ENCODE measurements around the gene ARID3A.
A peak's percentile ranks its signal among the peaks of the same experiment; 100 is the strongest.

ARID3A gene

GRCh38 chr19:977058-977464 lies 51.2 kb downstream of the ARID3A start:
- intact Hi-C loops (cut with DNase I), result no loop called here
- no peak for DNase-seq

DNA sequence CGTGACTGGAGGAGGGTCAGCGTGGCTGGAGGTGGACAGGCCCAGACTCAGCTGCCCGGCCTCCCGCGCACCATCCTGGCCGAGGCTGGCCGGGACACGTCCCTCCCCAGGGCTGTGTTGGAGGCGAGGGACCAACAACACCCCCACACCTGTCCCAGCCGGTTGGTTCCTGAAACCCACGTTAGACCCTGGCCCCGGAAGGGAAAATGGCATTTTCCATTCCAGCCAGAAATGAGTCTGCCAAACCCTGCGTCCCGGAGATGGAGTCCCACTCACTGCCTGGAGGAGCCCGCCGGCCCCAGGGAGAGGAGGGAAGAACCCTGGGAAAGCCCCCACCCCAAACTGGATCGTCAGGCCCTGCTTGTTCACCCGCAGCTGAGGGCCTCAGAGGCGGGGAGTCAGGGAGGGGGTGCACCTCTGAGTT lies 53.5 kb downstream of the ARID3A start:
- no peak for DNase-seq
- intact Hi-C loops (cut with DNase I), result no loop called here

GRCh38 chr19:980133-980998 lies 54.5 kb downstream of the ARID3A start:
- DNase-seq, result no peak
- intact Hi-C loops (cut with DNase I), result loop anchor here (5.0 kb wide), 1 partner anchor 118 kb away; no protein-coding TSS in a partner anchor

GRCh38 chr19:982567-983170 lies 56.8 kb downstream of the ARID3A start:
- DNase-seq, result peak; percentile 44 to 96 (median 74)

GRCh38 chr19:984165-984967 lies 58.5 kb downstream of the ARID3A start, which contains the start of gene WDR18:
Gene WDR18 (plus strand): TSS chr19:984345. CDS start chr19:984354, 9 bp downstream.
- peak; percentile 90 to 99 (median 96) for DNase-seq
- intact Hi-C loops (cut with DNase I), result loop anchor here (5.0 kb wide), 1 partner anchor 122 kb away; no protein-coding TSS in a partner anchor

More at GRCh38 chr19:982567-983170, 56.8 kb downstream of the ARID3A start:
- intact Hi-C loops (cut with DNase I), result loop anchor here (1.0 to 5.0 kb wide), 2 partner anchors 61 to 120 kb away; no protein-coding TSS in a partner anchor

DNA sequence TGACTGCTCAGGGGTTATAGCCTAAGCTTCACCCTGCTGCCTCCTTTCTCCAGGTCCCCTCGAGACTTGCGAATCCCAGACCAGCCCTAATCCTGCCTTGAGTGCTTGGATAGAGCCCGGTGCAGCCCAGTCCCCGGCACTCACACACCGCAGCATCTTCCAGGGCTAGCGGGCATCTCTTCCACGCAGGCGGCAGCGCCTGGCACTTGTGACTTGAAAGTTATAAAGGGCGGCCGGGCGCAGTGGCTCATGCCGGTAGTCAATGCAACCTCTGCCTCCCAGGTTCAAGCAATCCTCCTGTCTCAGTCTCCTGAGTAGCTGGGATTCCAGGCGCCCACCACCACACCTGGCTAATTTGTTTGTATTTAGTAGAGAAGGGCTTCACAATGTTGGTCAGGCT lies 60.2 kb downstream of the ARID3A start:
- no peak for DNase-seq
- intact Hi-C loops (cut with DNase I), result no loop called here

GRCh38 chr19:988081-988480 lies 62.2 kb downstream of the ARID3A start:
- peak in 1 of 10 donors; percentile 79 for DNase-seq
- intact Hi-C loops (cut with DNase I), result no loop called here

DNA sequence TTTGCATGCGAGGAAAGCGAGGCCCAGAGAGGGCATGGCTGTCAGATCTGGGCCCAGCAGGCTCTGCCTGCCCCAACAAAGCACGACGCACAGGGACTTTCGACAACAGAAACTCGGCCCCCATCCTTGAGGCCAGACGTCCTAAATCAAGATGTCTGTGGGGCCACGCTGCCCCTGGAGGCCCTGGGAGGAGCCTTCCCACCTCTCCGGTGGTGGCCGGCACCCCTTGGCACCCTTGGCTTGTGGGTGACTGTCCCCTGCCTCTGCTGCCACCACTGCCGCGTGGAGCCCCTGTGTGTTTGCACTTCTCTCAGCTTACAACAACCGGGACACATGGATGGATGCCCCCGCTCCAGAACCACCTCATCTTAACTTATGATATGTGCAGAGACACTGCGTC lies 62.7 kb downstream of the ARID3A start:
- intact Hi-C loops (cut with DNase I), result no loop called here

DNA sequence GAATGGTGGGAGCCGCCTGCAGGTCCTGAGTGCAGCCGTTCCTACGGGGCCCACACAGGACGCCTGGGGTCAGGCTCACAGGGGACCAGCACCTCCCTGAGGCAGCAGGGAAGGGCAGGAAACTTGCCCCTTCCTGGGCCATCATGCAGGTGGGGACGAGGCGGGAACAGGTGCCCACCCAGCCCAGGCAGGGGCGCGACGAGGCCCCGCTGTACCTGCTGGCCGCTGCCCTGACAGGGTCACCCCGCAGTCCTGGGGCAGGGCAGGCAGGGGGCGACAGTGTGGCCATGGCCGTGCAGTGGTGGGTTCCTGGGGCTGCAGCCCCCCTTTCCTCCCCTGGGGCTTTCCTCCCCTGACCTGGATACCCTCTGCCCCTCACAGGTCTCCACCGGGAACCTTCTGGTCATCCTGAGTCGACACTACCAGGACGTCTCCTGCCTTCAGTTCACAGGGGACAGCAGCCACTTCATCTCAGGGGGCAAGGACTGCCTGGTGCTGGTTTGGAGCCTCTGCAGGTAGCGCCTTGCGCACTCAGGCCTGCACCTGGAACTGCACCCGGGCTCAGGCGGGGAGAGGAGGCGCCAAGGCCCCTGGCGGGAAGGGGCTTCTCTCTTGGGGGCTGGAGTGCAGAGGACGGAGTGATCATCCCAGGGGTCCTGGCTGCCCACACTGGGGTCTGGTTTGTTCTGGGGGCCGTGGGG lies 63.7 kb downstream of the ARID3A start:
- peak in 1 of 10 donors; percentile 80 for DNase-seq
- intact Hi-C loops (cut with DNase I), result no loop called here

More for the DNA sequence above, 62.7 kb downstream of the ARID3A start:
- peak in 1 of 10 donors; percentile 76 for DNase-seq

- DNase-seq, result peak in 1 of 10 donors; percentile 74
- intact Hi-C loops (cut with DNase I), result no loop called here
Observed at GRCh38 chr19:990119-990571, 64.3 kb downstream of the ARID3A start.

DNA sequence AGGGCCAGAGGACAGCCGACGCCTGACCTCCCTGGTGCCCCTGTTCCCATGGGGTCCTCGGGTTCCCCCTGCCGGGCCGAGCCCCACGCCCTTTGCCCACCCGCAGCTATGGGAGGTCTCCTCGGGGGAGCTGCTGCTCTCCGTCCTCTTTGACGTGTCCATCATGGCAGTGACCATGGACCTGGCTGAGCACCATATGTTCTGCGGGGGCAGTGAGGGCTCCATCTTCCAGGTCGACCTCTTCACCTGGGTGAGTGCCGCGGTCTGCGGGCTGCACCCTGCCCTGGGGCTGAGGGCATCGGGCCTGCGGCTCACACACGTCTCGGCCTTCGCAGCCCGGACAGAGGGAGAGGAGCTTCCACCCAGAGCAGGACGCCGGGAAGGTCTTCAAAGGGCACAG lies 64.9 kb downstream of the ARID3A start:
- intact Hi-C loops (cut with DNase I), result no loop called here
- peak in 1 of 10 donors; percentile 83 for DNase-seq

GRCh38 chr19:991174-991931 lies 65.5 kb downstream of the ARID3A start:
- peak in 1 of 10 donors; percentile 73 for DNase-seq
- intact Hi-C loops (cut with DNase I), result no loop called here

- DNase-seq, result peak in 1 of 10 donors; percentile 85
- intact Hi-C loops (cut with DNase I), result no loop called here
Observed at GRCh38 chr19:991932-992669, 66.3 kb downstream of the ARID3A start.

DNA sequence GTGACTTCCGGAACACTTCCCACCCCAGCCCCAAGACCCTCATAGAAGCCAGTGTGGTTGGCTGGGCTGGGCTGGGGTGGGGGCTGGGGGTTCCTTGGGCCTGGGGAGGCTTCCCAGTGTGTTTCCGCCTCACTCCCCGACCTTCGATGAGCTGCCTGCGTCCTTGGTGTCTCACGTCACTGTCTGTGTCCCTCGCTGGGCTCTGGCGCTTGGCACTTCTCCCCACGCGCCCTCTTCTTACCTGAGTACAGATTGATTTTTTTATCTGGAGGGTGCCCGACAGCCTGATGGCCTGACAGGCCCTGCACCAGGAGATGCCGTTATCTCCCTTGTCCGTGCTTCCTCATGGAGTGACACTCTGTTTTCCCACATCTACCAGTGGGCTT lies 66.8 kb downstream of the ARID3A start:
- DNase-seq, result no peak
- intact Hi-C loops (cut with DNase I), result no loop called here

DNA sequence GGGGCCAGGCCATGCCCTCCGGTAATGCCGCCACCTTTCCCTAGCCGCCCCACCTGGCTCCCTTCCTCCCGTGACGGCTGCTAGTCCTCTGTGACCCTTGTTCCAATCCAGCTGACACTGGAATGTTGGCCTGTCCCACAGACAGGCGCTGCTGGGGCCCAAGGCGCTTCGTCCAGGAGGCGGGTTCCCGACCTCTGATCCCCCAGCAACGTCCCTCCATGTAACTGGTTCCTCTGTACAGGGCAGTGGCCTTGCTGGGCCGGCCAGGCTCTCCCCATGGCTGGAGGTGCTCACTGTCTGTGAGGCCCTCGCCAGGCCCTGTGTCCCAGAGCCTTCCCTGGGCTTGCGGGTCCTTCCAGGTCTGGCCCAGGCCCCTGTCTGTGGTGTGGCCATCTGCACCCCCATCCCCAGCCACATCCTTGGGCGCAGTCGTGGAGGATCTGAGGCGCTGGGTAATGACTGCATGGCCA lies 67.6 kb downstream of the ARID3A start:
- DNase-seq, result no peak
- intact Hi-C loops (cut with DNase I), result no loop called here

GRCh38 chr19:993831-994393 lies 68.1 kb downstream of the ARID3A start:
- intact Hi-C loops (cut with DNase I), result no loop called here
- no peak for DNase-seq

DNA sequence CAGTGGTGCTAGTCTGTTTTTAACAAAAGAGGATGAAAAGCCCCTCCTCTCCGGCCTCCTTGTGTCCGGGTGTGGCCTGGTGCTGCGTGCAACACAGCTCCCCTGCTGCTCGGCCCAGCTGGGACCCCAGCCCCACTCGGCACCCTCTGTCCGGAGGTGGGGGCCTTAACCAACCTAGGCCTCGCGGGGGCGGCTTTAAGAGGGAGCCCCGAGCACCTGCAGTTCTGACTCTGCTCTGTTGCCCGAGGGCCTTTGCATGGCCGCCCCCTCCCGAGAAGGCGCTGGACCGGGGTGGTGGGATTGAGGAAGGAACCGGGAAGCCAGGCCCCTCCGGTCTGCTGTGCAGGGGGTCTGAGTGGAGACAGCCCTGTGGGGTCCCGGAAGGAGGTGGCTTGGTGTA lies 68.7 kb downstream of the ARID3A start:
- no peak for DNase-seq
- intact Hi-C loops (cut with DNase I), result no loop called here

Data from posterior cingulate gyrus (tissue), 11 donors.